Fibroblast of the conjunctiva (primary cell): Measurements from ENCODE around the gene GALP.
"Not testable (repeated sequence)": the region's sequence is repeated elsewhere in the genome, so short reads cannot be mapped to it uniquely, and the experiment has no call there.

ENCODE experiments used
- DNase-seq: peaks from one replicate; pipeline ENCODE4 v3.0.0-alpha.2; 2010; ENCODE audit warnings: low read depth

Gene GALP

GRCh38 chr19:56148096-56148495 is 27.7 kb upstream of the GALP start:
- no peak for DNase-seq

DNA sequence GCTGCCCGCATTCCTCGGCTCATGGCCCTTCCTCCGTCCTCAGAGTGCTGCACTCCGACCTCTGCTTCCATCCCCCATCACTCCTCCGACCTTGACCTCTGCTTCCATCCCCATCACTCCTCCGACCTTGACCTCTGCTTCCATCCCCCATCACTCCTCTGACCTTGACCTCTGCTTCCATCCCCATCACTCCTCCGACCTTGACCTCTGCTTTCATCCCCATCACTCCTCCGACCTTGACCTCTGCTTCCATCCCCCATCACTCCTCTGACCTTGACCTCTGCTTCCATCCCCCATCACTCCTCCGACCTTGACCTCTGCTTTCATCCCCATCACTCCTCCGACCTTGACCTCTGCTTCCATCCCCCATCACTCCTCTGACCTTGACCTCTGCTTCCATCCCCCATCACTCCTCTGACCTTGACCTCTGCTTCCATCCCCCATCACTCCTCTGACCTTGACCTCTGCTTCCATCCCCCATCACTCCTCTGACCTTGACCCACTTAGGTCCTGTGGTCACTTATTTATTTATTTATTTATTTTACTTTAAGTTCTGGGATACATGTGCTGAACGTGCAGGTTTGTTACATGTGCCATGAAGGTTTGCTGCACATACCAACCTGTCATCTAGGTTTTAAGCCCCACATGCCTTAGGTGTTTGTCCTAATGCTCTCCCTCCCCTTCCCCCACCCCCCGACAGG is 26.7 kb upstream of the GALP start:
- not testable (repeated sequence) for DNase-seq

GRCh38 chr19:56149656-56150038 is 26.2 kb upstream of the GALP start:
- no peak for DNase-seq

DNA sequence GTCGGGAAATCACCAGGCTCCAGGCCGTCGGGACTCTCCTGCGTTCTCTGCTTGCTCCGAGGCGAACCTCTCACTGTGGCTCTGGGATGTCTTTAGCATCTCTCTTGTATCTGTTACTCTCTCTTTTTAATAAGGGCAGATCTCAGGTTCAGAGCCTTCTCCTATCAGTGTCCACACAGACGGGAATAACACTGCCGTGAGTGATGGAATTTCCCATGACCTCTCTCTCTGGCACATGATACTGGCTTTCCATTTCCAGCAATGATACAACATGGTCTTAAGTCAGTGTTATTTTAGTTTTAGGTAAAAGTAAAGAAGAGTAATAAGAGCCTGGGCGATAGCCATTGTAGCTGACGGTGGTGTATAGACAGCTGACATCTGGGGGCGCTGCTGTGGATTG is 25.4 kb upstream of the GALP start:
- no peak for DNase-seq

DNA sequence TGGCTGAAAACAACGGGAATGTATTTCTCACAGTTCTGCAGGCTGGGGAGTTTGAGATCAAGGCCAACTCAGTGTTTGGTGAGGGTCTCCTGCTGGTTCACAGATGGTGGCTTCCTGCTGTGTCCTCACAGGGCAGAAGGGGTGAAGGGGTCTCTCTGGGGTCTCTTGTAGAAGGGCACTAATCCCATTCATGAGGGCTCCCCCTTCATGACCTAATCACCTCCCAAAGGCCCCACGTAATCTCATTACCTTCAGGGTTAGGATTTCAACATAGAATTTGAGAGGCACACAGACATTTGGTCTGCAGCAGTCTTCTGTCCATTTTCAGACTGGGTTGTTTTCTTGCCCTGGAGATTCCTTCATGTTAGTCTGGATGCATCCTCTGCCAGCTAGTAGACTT is 23.2 kb upstream of the GALP start:
- DNase-seq, result no peak

- DNase-seq, result no peak
These were observed 22.3 kb upstream of the GALP start for GRCh38 chr19:56153507-56153906.

- no peak for DNase-seq
These were observed 20.6 kb upstream of the GALP start for GRCh38 chr19:56155124-56155687.

- no peak for DNase-seq
These were observed 19.0 kb upstream of the GALP start for GRCh38 chr19:56156768-56157167.

GRCh38 chr19:56158170-56158757 is 17.5 kb upstream of the GALP start:
- DNase-seq, result no peak

DNA sequence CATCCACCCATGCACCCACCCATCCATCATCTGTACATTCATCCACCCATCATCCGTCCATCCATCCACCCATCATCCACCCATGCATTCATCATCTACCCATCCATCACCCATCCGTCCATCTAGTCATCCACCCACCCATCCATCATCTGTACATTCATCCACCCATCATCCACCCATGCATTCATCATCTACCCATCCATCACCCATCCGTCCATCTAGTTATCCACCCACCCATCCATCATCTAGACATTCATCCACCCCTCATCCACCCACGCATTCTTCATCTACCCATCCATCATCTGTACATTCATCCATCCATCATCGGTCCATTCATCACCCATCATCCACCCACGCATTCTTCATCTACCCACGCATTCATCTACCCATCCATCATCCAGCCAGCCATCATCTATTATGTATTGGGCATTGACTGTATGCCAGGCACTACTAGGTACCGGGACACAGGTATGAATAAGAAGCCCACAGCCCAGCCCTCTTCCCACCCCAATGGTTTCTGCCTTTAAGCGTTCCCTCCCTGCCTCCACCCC is 16.7 kb upstream of the GALP start:
- no peak for DNase-seq

DNA sequence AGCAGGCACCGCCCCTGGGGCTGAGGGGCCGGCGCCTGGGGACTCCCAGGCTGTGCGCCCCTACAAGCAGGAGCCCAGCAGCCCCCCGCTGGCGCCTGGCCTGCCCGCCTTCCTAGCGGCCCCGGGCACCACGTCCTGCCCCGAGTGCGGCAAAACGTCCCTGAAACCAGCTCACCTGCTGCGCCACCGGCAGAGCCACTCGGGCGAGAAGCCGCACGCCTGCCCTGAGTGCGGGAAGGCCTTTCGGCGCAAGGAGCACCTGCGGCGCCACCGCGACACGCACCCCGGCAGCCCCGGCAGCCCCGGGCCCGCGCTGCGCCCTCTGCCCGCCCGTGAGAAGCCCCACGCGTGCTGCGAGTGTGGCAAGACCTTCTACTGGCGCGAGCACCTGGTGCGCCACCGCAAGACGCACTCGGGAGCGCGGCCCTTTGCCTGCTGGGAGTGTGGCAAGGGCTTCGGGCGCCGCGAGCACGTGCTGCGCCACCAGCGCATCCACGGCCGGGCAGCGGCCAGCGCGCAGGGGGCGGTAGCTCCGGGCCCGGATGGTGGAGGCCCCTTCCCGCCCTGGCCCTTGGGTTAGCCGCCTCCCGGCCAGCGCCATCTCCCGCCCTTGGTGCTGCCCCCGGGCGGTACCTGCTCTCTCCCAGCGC is 16.1 kb upstream of the GALP start:
- DNase-seq, result no peak

GRCh38 chr19:56161534-56161933 is 14.3 kb upstream of the GALP start:
- no peak for DNase-seq

GRCh38 chr19:56162258-56162657 is 13.6 kb upstream of the GALP start:
- no peak for DNase-seq

DNA sequence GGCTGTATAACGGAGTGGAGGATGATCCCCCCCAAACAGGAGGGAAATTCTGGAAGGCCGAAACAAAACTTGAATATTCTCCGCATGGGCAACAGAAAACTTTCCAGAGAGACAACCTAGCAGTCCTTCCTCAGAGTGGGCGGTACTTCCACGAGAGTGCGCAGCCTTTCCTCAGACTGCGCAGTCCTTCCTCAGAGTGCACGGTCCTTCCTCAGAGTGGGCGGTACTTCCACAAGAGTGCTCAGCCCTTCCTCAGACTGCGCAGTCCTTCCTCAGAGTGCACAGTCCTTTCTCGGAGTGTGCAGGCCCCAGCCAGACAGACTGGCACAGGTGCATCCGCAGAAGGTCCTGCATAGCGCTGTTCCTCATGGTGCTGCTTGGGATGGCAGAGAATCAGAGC is 12.7 kb upstream of the GALP start:
- no peak for DNase-seq

DNA sequence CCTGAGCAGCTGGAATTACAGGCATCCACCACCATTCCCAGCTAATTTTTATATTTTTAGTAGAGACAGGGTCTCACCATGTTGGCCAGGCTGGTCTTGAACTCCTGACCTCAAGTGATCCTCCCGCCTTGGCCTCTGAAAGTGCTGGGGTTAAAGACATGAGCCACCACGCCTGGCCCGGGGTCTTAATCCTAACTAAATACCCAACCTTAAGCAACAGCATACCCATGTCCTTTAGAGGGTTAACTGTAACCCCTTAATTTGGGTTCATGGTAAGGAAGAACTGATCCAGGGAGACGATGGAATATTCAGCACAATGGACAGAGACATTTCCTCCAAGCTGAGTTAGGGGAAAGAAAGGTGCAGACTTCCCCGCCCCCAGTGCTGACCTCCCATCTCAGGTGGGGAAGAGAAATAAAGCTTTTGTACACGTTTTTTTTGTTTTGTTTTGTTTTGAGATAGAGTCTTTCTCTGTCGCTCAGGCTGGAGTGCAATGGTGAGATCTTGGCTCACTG is 8.7 kb upstream of the GALP start:
- no peak for DNase-seq

DNA sequence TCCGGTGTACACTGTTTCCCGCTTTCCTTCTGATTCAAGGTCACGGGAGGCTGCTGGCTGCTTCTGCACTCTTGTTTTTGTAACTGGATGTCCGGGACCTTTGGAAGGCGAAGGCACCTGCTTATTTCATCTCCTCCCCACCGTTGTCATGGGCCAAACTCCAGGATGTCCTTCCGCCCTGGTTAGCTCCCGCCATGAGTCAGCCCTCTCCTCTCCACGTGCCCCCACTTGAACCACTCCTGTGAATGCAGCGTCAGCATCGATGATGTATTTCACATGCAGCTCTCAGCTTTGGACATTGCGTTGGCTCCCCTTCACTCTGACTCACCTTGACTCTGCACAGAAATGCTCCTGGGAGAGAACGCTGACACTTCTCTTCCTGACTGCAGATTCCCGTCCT is 5.5 kb upstream of the GALP start:
- DNase-seq, result no peak

DNA sequence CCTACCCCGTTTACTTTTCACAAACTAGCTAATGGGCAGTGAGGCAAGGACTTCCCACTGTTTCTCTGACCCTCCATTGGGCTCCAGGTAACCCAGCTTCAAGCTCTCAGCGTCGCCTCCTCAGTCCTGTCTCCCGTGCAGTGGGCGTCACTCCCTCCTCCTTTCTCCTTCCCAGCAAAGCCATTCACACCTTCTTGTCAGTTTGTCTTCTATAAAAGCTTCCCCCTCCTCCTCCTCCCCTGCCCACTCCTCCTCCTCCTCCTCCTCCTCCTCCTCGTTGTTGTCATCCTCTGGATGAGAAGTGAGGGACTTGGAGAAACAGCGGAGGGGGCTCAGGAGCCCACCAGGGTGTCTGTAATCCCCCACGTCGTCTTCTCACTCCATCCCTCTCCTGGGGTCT is 1.7 kb upstream of the GALP start:
- DNase-seq, result no peak

DNA sequence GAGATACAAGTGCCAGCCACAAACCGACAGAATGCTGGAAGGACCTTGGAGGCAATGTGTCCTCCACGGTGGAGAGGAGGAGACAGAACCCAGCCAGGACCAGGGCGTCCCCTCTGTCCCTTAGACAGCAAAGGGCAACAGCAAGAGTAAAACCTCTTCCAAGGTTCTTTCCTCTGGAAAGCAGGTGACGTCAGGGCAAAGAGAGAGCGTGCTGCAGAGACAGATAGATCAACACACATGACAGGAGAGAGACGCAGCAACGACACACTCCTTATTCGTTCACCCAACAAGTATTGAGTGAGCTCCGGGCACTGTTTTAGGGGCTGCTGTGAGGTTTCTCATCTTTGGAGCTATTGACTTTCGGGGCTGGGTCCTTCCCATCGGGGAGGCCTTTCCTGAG is 1.3 kb upstream of the GALP start:
- DNase-seq, result no peak

GRCh38 chr19:56176310-56176709 is 502 bp downstream of the GALP start:
- not testable (repeated sequence) for DNase-seq

DNA sequence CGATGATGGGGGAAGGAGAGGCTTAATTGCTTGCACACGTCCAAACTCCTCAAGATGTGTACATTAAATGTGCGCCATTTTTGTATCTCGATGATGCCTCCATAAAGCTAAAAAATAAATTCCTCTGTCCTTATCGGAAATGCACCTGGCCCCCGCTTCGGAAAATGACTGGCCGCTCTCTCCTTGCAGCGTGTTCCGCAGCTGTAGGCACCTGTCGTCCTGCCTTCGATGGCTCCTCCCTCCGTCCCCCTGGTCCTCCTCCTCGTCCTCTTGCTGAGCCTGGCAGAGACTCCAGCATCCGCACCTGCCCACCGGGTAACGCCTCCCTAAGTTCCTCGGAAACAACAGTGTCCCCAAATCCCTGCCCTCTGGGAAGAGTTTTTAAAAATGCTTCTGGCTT is 1.1 kb downstream of the GALP start:
- DNase-seq, result no peak

DNA sequence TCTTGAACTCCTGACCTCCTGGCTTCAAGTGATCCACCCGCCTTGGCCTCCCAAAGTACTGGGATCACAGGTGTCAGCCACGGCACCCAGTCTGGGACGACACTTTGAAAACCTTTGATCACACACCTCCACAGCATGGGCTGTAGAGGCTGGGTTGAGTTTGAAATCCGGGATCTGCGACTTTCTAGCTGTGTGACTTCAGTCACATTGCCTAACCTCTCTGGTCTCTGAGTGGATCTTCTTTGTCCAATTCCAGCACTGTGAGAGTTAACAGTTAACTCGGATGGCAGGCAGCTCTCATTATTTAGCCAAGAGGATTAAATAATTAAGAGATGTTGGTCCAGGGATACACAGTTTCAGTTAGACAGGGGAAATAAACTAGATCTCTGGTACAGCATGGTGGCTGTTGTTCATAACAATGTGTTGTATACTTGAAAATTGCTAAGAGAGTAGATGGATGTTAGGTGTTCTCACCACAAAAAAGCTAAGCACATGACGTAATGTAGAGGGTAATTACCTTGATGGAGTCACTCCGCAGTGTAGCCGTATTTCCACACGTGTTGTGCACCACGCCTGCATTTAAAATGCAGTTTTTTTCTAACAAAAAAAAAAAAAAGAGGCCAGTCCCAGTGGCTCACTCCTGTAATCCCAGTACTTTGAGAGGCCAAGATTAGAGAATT is 1.9 kb downstream of the GALP start:
- no peak for DNase-seq

- DNase-seq, result no peak
These were observed 14.0 kb downstream of the GALP start for GRCh38 chr19:56189785-56190184.
